ENCODE measurements around the gene ECI2.
A peak's percentile ranks its signal among the peaks of the same experiment; 100 is the strongest.

ECI2 gene

GRCh38 chr6:4134841-4135664 is at the start of gene ECI2:
Gene ECI2 (minus strand): TSS chr6:4135575. CDS start chr6:4135560, 15 bp downstream.
- DNase-seq, result peak; percentile 8

- no peak for DNase-seq
Measured at GRCh38 chr6:4180652-4181255, 45.4 kb upstream of the ECI2 start.

- DNase-seq, result no peak
Measured at GRCh38 chr6:4179960-4180651, 44.7 kb upstream of the ECI2 start.

GRCh38 chr6:4178737-4179333 is 43.5 kb upstream of the ECI2 start:
- DNase-seq, result no peak

- DNase-seq, result no peak
Measured at GRCh38 chr6:4176907-4177306, 41.5 kb upstream of the ECI2 start.

- DNase-seq, result no peak
Measured at GRCh38 chr6:4174042-4174441, 38.7 kb upstream of the ECI2 start.

GRCh38 chr6:4172368-4172767 is 37.0 kb upstream of the ECI2 start:
- DNase-seq, result no peak

GRCh38 chr6:4170297-4170696 is 34.9 kb upstream of the ECI2 start:
- no peak for DNase-seq

- DNase-seq, result no peak
Measured at GRCh38 chr6:4169028-4169789, 33.8 kb upstream of the ECI2 start.

- no peak for DNase-seq
Measured at GRCh38 chr6:4167833-4168232, 32.5 kb upstream of the ECI2 start.

- no peak for DNase-seq
Measured at GRCh38 chr6:4167123-4167522, 31.7 kb upstream of the ECI2 start.

GRCh38 chr6:4164456-4164855 is 29.1 kb upstream of the ECI2 start:
- DNase-seq, result no peak

- no peak for DNase-seq
Measured at GRCh38 chr6:4164117-4164442, 28.7 kb upstream of the ECI2 start.

- no peak for DNase-seq
Measured at GRCh38 chr6:4163408-4164116, 28.2 kb upstream of the ECI2 start.

- no peak for DNase-seq
Measured at GRCh38 chr6:4162370-4162769, 27.0 kb upstream of the ECI2 start.

- DNase-seq, result no peak
Measured at GRCh38 chr6:4159491-4159890, 24.1 kb upstream of the ECI2 start.

GRCh38 chr6:4157506-4157905 is 22.1 kb upstream of the ECI2 start:
- no peak for DNase-seq

- peak; percentile 30 for DNase-seq
Measured at GRCh38 chr6:4155848-4156466, 20.6 kb upstream of the ECI2 start.

GRCh38 chr6:4153514-4153985 is 18.2 kb upstream of the ECI2 start:
- no peak for DNase-seq

GRCh38 chr6:4145083-4145482 is 9.7 kb upstream of the ECI2 start:
- no peak for DNase-seq

GRCh38 chr6:4139272-4139671 is 3.9 kb upstream of the ECI2 start:
- no peak for DNase-seq

GRCh38 chr6:4138186-4138585 is 2.8 kb upstream of the ECI2 start:
- DNase-seq, result no peak
